GM18873 (cell line): ENCODE data around the gene MAGEF1.
"Not testable (repeated sequence)": the region's sequence is repeated elsewhere in the genome, so short reads cannot be mapped to it uniquely, and the experiment has no call there.

Experiments used
- ATAC-seq: cut with Tn5 transposase; IDR thresholded peaks from one replicate; pipeline ENCODE4 v1.9.1; 2021; ENCODE audit warnings: mild to moderate bottlenecking, moderate library complexity, moderate number of reproducible peaks; ENCODE audit not compliant: unreplicated experiment, low FRiP score

Gene MAGEF1

GRCh38 chr3:184743248-184743647 lies 31.4 kb upstream of the MAGEF1 start:
- no peak for ATAC-seq

GRCh38 chr3:184742676-184743135 lies 30.8 kb upstream of the MAGEF1 start:
- no peak for ATAC-seq

GRCh38 chr3:184741798-184742675 lies 30.2 kb upstream of the MAGEF1 start:
- ATAC-seq: no peak

DNA sequence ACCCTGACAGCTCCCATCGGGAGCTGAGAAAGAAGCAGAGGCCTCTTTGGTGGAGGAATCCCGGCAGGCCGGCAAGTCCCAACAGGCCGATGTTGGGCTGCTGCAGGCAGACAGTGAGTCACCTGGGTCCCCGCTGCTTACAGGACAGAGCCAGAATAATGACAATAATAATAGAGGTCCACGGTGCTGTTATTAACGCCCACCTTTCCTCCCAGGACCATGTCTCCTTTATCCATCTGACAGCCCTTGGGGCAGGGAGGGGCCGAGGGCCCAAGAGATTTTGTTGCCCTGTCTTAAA lies 29.3 kb upstream of the MAGEF1 start:
- ATAC-seq: no peak

DNA sequence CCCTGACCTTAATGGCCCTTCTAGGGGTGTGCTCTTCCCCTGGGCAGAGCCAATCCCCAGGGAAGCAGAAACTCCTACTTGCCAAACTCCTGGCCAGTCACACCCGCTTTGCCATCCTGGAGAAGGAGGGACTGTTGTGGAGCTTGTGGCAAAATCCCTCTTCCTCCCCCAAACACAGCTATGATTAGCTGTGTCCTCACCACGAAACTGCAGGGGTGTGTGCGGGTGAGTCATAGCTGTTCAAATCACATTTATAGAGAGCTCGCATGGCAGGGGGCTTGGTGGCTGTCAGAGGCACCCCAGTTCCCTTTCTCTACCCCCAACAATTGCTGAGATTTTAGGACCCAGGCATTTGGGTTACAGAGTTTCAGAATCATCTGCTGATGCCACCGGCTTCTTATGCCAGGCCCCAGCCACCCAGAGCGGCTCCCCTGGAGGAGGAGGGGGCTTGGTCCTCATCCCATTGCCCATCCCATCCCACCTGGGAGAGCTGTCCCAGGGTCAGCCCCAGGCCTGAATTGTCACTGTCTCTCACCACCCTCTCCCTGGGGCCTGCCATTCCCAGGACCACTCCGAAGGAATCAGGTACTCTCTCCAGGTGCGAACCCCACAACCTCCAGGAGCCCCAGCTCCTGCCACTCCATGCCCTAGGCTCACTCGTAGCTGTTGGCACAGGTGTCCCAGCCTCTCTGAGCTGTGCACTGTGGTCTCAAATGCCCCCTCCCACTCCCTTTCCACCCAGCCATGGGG lies 28.8 kb upstream of the MAGEF1 start:
- ATAC-seq: no peak

GRCh38 chr3:184739594-184740505 lies 28.0 kb upstream of the MAGEF1 start:
- ATAC-seq: no peak

DNA sequence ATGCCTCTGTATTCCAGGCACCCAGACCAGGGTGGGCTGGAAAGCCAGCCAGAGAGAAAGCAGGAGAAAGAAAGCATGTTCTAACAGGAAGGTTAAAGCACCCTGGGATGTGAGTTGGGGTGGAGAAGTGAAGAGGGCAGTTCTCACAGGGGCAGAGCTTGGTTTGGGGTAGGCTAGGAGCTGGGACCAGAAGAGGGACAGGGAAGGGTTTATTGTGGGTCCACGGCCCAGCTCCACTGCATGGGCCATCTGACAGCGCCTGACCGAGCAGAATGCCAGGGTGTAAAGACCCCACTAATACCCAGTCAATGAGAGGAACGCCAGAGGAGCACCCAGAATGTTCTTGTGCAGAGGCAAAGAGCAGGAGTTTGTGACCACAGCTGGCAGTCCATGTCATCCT lies 27.1 kb upstream of the MAGEF1 start:
- no peak for ATAC-seq

DNA sequence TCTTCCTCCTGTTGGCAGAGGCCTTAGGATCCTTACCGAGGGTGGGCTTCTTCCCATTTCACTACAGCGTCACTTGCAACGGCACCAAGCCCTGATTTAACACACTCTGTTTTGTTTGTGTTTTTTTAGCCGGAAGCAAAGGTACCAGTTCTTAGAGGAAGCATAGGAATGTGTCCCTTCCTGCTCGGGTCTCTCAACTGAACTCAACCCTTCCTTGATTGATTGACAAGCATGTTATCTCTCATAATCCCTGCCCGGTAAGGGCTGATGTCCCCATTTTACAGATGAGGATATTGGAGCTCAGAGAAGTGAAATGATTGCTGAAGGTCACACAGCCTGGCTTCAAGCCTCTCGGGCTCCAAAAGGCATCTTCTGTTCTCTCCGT lies 26.6 kb upstream of the MAGEF1 start:
- no peak for ATAC-seq

GRCh38 chr3:184737641-184738505 lies 26.0 kb upstream of the MAGEF1 start:
- no peak for ATAC-seq

DNA sequence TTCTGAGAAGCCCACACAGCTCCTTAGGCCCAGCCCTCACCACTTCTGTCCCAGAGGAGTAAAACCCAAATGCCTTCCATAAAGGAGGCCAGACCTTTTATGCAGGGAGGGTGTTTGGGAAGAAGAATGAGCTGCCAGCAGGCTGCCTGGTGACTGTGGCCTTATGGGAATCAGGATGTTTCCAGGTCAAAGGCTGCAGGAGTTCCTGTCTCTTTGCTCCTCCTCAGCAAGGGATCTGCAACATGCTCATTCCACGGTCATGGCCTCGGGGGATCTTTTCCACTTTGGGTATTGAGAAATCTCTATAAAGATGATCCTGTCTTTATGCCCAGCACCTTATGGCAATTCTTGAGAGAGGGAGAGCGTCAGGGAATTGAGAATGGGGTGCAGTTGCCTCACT lies 25.2 kb upstream of the MAGEF1 start:
- ATAC-seq: no peak

- ATAC-seq: no peak
These were observed 23.2 kb upstream of the MAGEF1 start for GRCh38 chr3:184734903-184735701.

DNA sequence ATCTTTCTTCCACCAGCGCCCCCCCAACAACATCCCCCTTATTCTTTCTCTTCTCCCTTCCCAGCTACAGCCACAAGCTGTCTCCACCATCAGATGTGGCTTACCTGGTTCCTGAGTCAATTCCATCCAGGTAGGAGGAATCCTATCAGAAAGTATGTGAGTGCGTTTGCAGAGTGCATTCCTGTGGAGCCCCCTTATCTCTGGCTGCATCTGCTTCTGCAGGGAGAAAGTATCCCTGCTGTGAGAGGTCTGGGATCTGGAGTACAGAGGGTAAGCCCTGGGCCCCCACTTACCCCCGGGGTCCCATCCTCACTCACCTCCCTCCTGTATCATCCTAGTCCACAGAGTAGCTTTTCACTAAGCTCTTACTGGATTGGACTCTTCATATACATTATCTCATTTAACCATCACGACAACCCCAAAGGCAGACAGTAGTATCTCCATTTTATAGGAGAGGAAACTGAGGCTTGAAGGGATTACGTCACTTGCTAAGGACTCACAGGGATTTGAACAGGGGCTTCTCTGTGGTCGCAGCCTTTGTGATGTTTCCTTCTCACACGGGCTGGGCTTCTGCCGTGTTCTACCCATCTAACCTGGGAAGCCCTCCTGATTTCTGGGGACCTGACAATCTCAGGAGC lies 22.2 kb upstream of the MAGEF1 start:
- no peak for ATAC-seq

DNA sequence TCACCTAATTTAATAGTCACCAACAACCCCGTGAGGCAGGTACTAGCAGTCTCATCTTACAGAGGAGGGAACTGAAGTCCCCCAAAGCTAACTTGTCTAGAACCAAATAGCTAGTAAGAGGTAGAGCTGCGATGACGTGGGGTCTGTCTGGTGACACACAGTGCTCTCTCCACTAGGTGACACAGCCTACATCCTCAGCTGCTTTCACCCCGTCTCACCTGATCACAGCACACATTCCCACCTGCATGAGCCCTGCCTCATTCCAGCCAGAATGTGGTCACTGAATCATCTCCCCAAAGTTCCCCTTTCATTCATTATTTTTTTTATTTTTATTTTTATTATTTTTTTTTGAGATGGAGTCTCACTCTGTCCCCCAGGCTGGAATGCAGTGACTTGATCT lies 21.3 kb upstream of the MAGEF1 start:
- ATAC-seq: no peak

DNA sequence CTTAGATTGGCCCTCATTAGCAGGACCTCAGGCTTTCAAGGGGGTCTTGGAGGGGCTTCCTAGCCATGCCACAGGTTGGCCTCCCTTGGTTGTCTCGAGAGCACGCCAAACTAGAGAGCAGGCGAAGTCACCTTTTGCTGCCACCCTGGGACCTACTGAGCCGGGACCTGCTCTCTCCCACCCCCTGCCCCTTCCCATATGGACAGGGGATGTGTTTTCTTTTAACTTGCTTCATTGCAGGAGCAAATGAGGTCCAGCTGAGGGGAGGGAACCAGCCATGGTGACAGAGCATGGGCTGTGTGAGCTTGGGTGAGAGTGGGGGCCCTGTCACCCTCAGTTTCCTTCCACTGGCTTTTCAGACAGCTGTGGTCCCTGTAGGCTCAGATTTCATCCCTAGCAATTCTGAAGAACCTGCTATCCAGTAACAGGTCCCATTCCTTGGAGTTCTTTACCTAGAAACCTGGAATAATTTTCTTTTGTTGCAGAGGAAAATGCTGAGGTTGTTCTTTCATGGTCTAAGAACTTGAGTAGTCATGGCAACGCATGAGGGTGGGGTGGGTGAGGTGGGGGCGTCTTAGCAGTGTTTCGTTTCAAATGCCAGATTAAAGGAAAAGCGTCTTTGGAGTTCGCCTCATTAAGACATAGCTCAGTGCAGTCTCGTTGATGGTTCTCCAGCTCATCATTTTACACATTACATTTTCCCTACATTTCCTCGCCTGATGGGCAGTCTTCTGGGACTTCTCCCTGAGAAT lies 20.1 kb upstream of the MAGEF1 start:
- no peak for ATAC-seq

DNA sequence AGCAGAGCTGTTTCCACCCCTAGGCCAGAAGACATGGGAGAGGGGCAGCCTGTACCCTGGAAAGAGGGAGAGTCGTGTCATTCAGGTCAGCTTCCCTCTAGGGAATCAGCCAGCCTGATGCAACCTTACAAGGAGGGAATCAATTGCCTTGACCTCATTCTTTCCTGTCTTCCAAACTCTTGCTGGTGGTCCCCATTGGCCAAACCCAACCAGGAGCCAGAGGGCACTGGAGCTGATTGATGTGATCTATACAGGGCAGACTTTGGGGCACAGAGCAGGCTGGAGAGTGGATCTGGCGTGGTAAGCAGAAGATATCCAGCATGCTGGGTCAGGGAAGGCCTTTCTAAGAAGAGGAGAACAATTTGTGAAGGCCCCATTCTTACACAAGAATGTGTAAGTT lies 19.1 kb upstream of the MAGEF1 start:
- ATAC-seq: no peak

DNA sequence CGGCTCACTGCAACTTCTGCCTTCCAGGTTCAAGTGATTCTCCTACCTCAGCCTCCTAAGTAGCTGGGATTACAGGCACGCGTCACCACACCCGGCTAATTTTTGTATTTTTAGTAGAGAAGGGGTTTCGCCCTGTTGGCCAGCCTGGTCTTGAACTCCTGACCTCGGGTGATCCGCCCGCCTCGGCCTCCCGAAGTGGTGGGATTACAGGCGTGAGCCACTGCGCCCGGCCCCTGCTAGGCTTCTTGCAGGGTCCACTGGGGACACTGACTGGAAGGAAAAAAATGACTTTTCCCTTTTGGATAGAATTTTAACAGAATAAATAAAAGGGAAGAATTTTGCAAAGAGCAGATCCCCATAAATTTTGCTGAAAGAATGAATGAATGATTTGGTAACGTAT lies 17.3 kb upstream of the MAGEF1 start:
- not testable (repeated sequence) for ATAC-seq

DNA sequence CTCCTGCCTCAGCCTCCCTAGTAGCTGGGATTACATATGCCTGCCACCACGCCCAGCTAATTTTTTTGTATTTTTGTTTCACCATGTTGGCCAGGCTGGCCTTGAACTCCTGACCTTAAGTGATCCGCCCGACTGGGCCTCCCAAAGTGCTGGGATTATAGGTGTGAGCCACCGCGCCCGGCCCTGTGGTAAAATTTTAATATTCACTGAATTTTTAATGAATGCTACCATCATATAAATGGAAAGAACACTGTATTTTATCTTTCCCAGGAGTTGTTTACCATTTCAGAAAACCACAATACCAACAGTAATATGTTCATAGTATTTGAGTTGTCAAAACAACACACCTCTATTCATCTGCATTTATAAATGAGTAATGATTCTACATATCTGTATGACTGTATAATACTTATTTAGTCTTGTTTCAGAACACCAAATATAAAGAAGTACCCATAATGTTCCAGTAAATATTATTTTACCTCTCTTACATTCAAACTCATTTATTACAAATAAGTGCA lies 16.2 kb upstream of the MAGEF1 start:
- no peak for ATAC-seq
